DOHH2 (cell line): ENCODE data around the gene ALDH3A2.

Experiments used
- H3F3A ChIP-seq: fragments of 200-600 bp; sonication (generic), shearing (Covaris generic); 2 replicates; pipeline ENCODE4 v1.6.0; 2016; ENCODE audit warnings: antibody characterized with exemption, mild to moderate bottlenecking; ENCODE audit not compliant: control insufficient read depth, insufficient read depth
- H3K27ac ChIP-seq: fragments of 200-600 bp; sonication (generic); 2 replicates; pipeline ENCODE4 v1.5.1; 2014; ENCODE audit warnings: low read depth, mild to moderate bottlenecking, low read length, moderate library complexity
- H3K27me3 ChIP-seq: fragments of 200-600 bp; sonication (generic); 2 replicates; pipeline ENCODE4 v1.6.1; 2014; ENCODE audit warnings: mild to moderate bottlenecking, low read length, mixed read lengths; ENCODE audit not compliant: control insufficient read depth
- H3K36me3 ChIP-seq: fragments of 200-600 bp; sonication (generic); 2 replicates; pipeline ENCODE4 v1.6.1; 2014; ENCODE audit warnings: mild to moderate bottlenecking, low read length, moderate library complexity, mixed read lengths; ENCODE audit not compliant: control insufficient read depth
- H3K4me1 ChIP-seq: fragments of 200-600 bp; sonication (generic); 2 replicates; pipeline ENCODE4 v1.6.1; 2014; ENCODE audit warnings: mild to moderate bottlenecking, low read length, mixed read lengths; ENCODE audit not compliant: control insufficient read depth
- H3K4me2 ChIP-seq: fragments of 200-600 bp; sonication (generic); 2 replicates; pipeline ENCODE4 v1.6.0; 2014; ENCODE audit warnings: mild to moderate bottlenecking, low read length, moderate library complexity
- H3K4me3 ChIP-seq: fragments of 200-600 bp; sonication (generic); 2 replicates; pipeline ENCODE4 v1.5.1; 2014; ENCODE audit warnings: mild to moderate bottlenecking, low read length, mixed read lengths
- H3K79me2 ChIP-seq: fragments of 200-600 bp; sonication (generic); 2 replicates; pipeline ENCODE4 v1.6.1; 2014; ENCODE audit warnings: mild to moderate bottlenecking, low read length, mixed read lengths; ENCODE audit not compliant: control insufficient read depth
- H3K9me2 ChIP-seq: fragments of 200-600 bp; sonication (generic); replicated peaks from 2 replicates; pipeline ENCODE4 v1.6.1; 2014; ENCODE audit warnings: mild to moderate bottlenecking, low read length, mixed read lengths; ENCODE audit not compliant: control insufficient read depth
- H3K9me3 ChIP-seq: fragments of 200-600 bp; sonication (generic); 2 replicates; pipeline ENCODE4 v1.6.1; 2014; ENCODE audit warnings: antibody characterized with exemption, low read length, mixed read lengths; ENCODE audit not compliant: control insufficient read depth, insufficient read depth
- H4K20me1 ChIP-seq: fragments of 200-600 bp; sonication (generic); 2 replicates; pipeline ENCODE4 v1.6.0; 2014; ENCODE audit warnings: low read depth, mild to moderate bottlenecking, antibody characterized with exemption, low read length, moderate library complexity; ENCODE audit not compliant: control insufficient read depth, insufficient read depth
- CTCF ChIP-seq: fragments of 200-600 bp; sonication (generic); IDR thresholded peaks from one replicate; pipeline ENCODE4 v1.5.1; 2014; ENCODE audit warnings: antibody characterized with exemption, mild to moderate bottlenecking, low read depth, low read length; ENCODE audit not compliant: poor library complexity, severe bottlenecking
- EZH2phosphoT487 ChIP-seq: fragments of 200-600 bp; sonication (generic); IDR thresholded peaks from 2 replicates; pipeline ENCODE4 v1.6.1; 2017; ENCODE audit warnings: borderline replicate concordance, mild to moderate bottlenecking, antibody characterized with exemption, low read length, moderate library complexity, mixed read lengths

The ALDH3A2 gene

GRCh38 chr17:19672009-19672750 lies 23.6 kb downstream of the ALDH3A2 start:
- Histone ChIP-seq H3K27me3 (no peaks in the 10 kb centered on the region), H3K27ac (no peak overlapping the region), H3K79me2 (no peaks in the 10 kb centered on the region), H3K4me3 (no peak overlapping the region), H3K4me1 (peaks cover 5% of the 10 kb centered on the region), H3K36me3 (peaks cover 2% of the 10 kb centered on the region; the same call in 1 of the 2 replicates), H3K9me2 (no peaks in the 10 kb centered on the region), H4K20me1 (no peaks in the 10 kb centered on the region), H3F3A (no peaks in the 10 kb centered on the region), H3K9me3 (no peaks in the 10 kb centered on the region), H3K4me2 (no peak overlapping the region)
- TF ChIP-seq CTCF (peak; percentile 24), EZH2phosphoT487 (no peak)

- Histone ChIP-seq H4K20me1 (no peaks in the 10 kb centered on the region), H3K9me3 (no peaks in the 10 kb centered on the region), H3K36me3 (peaks cover 2% of the 10 kb centered on the region; the same call in 1 of the 2 replicates), H3K4me3 (no peak overlapping the region), H3K4me1 (peaks cover 5% of the 10 kb centered on the region), H3K4me2 (no peak overlapping the region), H3K9me2 (no peaks in the 10 kb centered on the region), H3F3A (no peaks in the 10 kb centered on the region), H3K27me3 (no peaks in the 10 kb centered on the region), H3K27ac (no peak overlapping the region), H3K79me2 (no peaks in the 10 kb centered on the region)
- TF ChIP-seq EZH2phosphoT487 (no peak), CTCF (no peak)
Measured at GRCh38 chr17:19673623-19674022, 25.1 kb downstream of the ALDH3A2 start.

GRCh38 chr17:19676896-19677295 lies 28.3 kb downstream of the ALDH3A2 start:
- Histone ChIP-seq H3K4me3 (no peak overlapping the region), H3K27ac (no peak overlapping the region), H3K27me3 (no peaks in the 10 kb centered on the region), H3K79me2 (no peaks in the 10 kb centered on the region), H3K36me3 (peaks cover 2% of the 10 kb centered on the region; the same call in 1 of the 2 replicates), H3F3A (no peaks in the 10 kb centered on the region), H4K20me1 (no peaks in the 10 kb centered on the region), H3K9me2 (no peaks in the 10 kb centered on the region), H3K9me3 (no peaks in the 10 kb centered on the region), H3K4me1 (no peaks in the 10 kb centered on the region), H3K4me2 (no peak overlapping the region)
- TF ChIP-seq CTCF = no peak
- no peak for TF ChIP-seq EZH2phosphoT487
